ENCODE measurements around the gene TTC21A. TPM values are rescaled to one million over a fixed set of nuclear protein-coding genes. Genes with fewer than 3 reads are reported as not detected.
A peak's percentile ranks its signal among the peaks of the same experiment; 100 is the strongest.

TTC21A gene
- total RNA-seq, 4 donors from 2014 or later = 2.8 to 16.3 (median 6.1) TPM

- intact Hi-C loops (cut with DNase I; ENCODE audit: low total_unique reads) = no loop called here
- DNase-seq = no peak
- no peak overlapping the region for H3K4me3 ChIP-seq
- no peaks in the 10 kb centered on the region for H3K36me3 ChIP-seq
- H3K9me3 ChIP-seq = no peaks in the 10 kb centered on the region
- TF ChIP-seq POLR2A (IDR thresholded peaks at IDR 0.05) = no peak
- TF ChIP-seq CTCF (IDR thresholded peaks at IDR 0.05) = no peak
- H3K27me3 ChIP-seq = no peaks in the 10 kb centered on the region
- H3K4me1 ChIP-seq = peaks cover 0 to 10% of the 10 kb centered on the region in 2 donors
- H3K27ac ChIP-seq = no peak overlapping the region
These were observed 29.3 kb downstream of the TTC21A start for GRCh38 chr3:39136533-39137434.

GRCh38 chr3:39137435-39137936 lies 30.0 kb downstream of the TTC21A start:
- H3K27me3 ChIP-seq = no peaks in the 10 kb centered on the region
- no peak overlapping the region for H3K27ac ChIP-seq
- intact Hi-C loops (cut with DNase I; ENCODE audit: low total_unique reads) = no loop called here
- no peak for DNase-seq
- peaks cover 0 to 12% of the 10 kb centered on the region in 2 donors for H3K4me1 ChIP-seq
- H3K4me3 ChIP-seq = no peak overlapping the region
- no peaks in the 10 kb centered on the region for H3K9me3 ChIP-seq
- TF ChIP-seq CTCF (IDR thresholded peaks at IDR 0.05) (no peak), POLR2A (IDR thresholded peaks at IDR 0.05) (no peak)
- no peaks in the 10 kb centered on the region for H3K36me3 ChIP-seq

- H3K4me1 ChIP-seq = peaks cover 0 to 12% of the 10 kb centered on the region in 2 donors
- H3K4me3 ChIP-seq = no peak overlapping the region
- no peak overlapping the region for H3K27ac ChIP-seq
- TF ChIP-seq CTCF (IDR thresholded peaks at IDR 0.05) (no peak), POLR2A (IDR thresholded peaks at IDR 0.05) (no peak)
- DNase-seq = no peak
- H3K27me3 ChIP-seq = no peaks in the 10 kb centered on the region
- intact Hi-C loops (cut with DNase I; ENCODE audit: low total_unique reads) = no loop called here
- H3K36me3 ChIP-seq = no peaks in the 10 kb centered on the region
- no peaks in the 10 kb centered on the region for H3K9me3 ChIP-seq
These were observed 30.7 kb downstream of the TTC21A start for GRCh38 chr3:39137991-39138803.

GRCh38 chr3:39138804-39139415 lies 31.4 kb downstream of the TTC21A start:
- no peaks in the 10 kb centered on the region for H3K9me3 ChIP-seq
- peaks cover 0 to 12% of the 10 kb centered on the region in 2 donors for H3K4me1 ChIP-seq
- H3K36me3 ChIP-seq = no peaks in the 10 kb centered on the region
- no peak overlapping the region for H3K4me3 ChIP-seq
- no peak overlapping the region for H3K27ac ChIP-seq
- TF ChIP-seq POLR2A (IDR thresholded peaks at IDR 0.05) (no peak), CTCF (IDR thresholded peaks at IDR 0.05) (no peak)
- DNase-seq = peak in 1 of 2 donors; percentile 51
- intact Hi-C loops (cut with DNase I; ENCODE audit: low total_unique reads) = no loop called here
- no peaks in the 10 kb centered on the region for H3K27me3 ChIP-seq
